ENCODE results near the gene ZPR1. TPM values are rescaled to one million over a fixed set of nuclear protein-coding genes. Genes with fewer than 3 reads are reported as not detected.

The ZPR1 gene
- total RNA-seq, 2 experiments from 2014 or later = 89.9 TPM

DNA sequence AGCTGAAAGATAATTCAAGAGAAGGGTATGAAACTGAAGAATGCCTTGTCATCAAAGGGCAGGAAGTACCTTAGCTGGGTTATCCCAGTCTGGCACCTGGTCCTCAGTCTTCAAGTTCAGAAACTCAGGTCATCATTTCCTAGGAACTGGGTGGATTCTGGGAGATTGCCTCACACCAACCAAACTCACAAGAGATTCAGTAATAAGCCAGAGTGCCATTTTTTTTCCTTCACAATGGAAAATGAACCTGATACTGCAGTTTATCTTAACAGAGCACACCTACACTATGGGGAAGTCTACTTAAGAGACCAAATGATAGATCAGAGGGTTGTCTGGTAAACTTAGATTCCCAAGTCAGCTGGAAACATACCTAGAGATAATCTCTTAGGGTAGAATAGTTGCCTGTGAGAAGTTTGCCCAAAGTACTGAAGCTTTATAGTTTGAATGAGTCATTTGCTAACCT is 11.3 kb downstream of the ZPR1 start:
- no peak for DNase-seq
- no peak overlapping the region for H3K4me3 Mint-ChIP-seq
- H3K4me1 Mint-ChIP-seq (ENCODE audit: low read depth) = peaks cover 62% of the 10 kb centered on the region
- no peak for ATAC-seq
- ChIA-PET CTCF (interaction anchor here (2.3 to 3.6 kb wide), 3 partner anchors 11 to 59 kb away, joined by 9 to 17 read pairs (median 12); partner anchors contain the start of genes APOA5 and ZPR1), POLR2A (interaction anchor here (0.6 to 3.6 kb wide), 5 partner anchors 10 to 76 kb away, joined by 3 to 28 read pairs (median 3); partner anchors contain the start of genes APOA5 and ZPR1)
- TF ChIP-seq, protein P1, sequence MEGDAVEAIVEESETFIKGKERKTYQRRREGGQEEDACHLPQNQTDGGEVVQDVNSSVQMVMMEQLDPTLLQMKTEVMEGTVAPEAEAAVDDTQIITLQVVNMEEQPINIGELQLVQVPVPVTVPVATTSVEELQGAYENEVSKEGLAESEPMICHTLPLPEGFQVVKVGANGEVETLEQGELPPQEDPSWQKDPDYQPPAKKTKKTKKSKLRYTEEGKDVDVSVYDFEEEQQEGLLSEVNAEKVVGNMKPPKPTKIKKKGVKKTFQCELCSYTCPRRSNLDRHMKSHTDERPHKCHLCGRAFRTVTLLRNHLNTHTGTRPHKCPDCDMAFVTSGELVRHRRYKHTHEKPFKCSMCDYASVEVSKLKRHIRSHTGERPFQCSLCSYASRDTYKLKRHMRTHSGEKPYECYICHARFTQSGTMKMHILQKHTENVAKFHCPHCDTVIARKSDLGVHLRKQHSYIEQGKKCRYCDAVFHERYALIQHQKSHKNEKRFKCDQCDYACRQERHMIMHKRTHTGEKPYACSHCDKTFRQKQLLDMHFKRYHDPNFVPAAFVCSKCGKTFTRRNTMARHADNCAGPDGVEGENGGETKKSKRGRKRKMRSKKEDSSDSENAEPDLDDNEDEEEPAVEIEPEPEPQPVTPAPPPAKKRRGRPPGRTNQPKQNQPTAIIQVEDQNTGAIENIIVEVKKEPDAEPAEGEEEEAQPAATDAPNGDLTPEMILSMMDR (IDR thresholded peaks at IDR 0.05) = no peak
- H3K9me3 Mint-ChIP-seq = no peaks in the 10 kb centered on the region
- peaks cover 58% of the 10 kb centered on the region for H3K36me3 Mint-ChIP-seq (ENCODE audit: low read depth)
- intact Hi-C loops (cut with micrococcal nuclease) = loop anchor here (5.0 kb wide), 1 partner anchor 76 kb away; no protein-coding TSS in a partner anchor
- no peaks in the 10 kb centered on the region for H3K27me3 Mint-ChIP-seq
- peak overlapping the region; percentile 65 for H3K27ac Mint-ChIP-seq

DNA sequence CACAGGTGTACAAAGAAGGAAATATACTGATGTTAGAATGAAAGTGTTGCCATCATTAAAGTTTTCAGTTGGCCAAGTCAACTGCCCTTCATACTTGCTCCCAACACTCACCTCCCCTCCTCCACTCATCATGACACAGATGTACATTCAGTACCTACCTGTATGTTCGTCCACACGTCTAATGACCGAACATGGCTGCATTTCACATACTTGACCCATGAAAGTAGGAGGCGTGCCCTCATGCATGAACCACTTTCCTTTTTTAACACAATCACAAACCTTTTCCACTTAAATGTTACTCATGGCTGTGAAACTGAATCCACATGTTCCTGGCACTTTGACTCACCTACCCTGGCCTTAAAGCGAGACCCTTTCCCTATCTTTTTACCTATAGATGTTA is 11.8 kb downstream of the ZPR1 start:
- no peaks in the 10 kb centered on the region for H3K9me3 Mint-ChIP-seq
- intact Hi-C loops (cut with micrococcal nuclease) = loop anchor here (5.0 kb wide), 1 partner anchor 76 kb away; no protein-coding TSS in a partner anchor
- ATAC-seq = no peak
- no peak overlapping the region for H3K4me3 Mint-ChIP-seq
- H3K27me3 Mint-ChIP-seq = no peaks in the 10 kb centered on the region
- ChIA-PET POLR2A (interaction anchor here (0.6 to 3.6 kb wide), 4 partner anchors 11 to 454 kb away, joined by 3 to 28 read pairs (median 4); partner anchors contain the start of genes APOA5 and ZPR1), CTCF (interaction anchor here (2.3 to 3.0 kb wide), 2 partner anchors 11 to 15 kb away, joined by 9 to 17 read pairs; partner anchors contain the start of genes APOA5 and ZPR1)
- peak overlapping the region; percentile 31 for H3K27ac Mint-ChIP-seq
- no peak for DNase-seq
- H3K36me3 Mint-ChIP-seq (ENCODE audit: low read depth) = peaks cover 54% of the 10 kb centered on the region
- TF ChIP-seq, protein P1 (IDR thresholded peaks at IDR 0.05) = no peak
- peaks cover 63% of the 10 kb centered on the region for H3K4me1 Mint-ChIP-seq (ENCODE audit: low read depth)

DNA sequence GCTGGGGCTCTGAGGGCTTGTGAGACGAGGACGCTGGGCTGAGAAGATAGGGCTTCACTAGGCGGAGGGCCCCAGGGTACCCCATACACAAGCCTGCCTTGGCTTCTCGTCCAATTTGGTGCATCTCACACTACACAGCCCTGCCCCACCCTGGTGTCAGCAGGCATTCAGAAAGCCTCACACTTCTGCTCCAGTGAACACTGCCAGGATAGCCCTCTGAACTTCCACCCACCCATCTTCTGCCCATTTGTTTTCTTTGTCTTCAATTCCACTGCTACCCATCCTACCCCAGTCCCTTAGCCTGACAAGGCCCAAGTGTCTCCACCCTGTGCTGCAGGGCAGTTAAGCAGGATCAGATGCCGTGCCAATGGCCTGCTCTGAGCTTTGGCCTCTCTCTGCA is 13.2 kb downstream of the ZPR1 start:
- CTCF ChIA-PET = interaction anchor here (1.0 to 2.6 kb wide), 2 partner anchors 12 to 13 kb away, joined by 3 to 9 read pairs; partner anchors contain the start of gene ZPR1
- intact Hi-C loops (cut with micrococcal nuclease) = loop anchor here (5.0 kb wide), 1 partner anchor 78 kb away; no protein-coding TSS in a partner anchor

DNA sequence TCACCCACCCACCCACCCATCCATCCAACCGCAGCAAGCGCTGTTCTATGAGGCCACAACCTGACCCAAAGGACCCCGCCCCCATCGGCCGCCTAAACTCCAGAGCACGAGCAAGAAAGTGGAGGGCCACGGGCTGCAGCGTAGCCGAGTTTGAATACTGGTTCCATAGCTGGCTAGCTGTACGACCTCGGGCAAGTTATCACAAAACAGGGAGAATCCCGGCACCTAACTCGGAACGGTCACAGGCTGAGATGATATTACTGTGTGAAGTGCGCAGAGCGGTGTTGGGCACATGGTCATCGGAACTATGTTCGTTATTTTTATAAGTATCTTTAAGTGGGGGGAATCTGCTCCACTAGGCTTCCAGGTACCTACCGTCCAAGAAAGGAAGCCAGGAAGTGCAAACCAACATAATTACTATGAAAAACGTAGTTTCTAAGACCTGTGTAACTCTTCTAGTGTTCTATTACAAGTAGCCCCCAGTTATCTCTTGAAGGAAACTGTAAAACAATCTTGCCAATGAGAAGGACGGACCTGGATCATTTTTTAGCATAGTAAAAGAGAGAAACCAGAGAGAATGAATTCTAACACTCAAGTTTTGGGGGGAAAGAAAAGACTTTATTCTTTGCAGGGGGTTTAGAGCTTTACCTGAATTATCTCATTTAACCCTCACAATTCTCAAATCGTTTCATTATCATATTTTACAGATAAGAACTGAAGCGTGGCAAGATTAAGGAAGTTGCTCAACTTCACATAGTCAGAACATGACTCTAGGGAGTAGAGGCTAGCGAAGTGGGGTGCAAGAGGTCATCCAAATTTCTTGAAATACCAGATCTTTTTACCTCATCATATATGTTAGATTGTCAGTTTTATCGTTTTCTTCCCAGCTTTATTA is 14.4 kb downstream of the ZPR1 start:
- peak overlapping the region; percentile 92 for H3K4me3 Mint-ChIP-seq
- ChIA-PET POLR2A (interaction anchor here (1.0 to 4.5 kb wide), 10 partner anchors 8 to 408 kb away, joined by 3 to 44 read pairs (median 4); partner anchors contain the start of genes APOA5, SIK3 and ZPR1), CTCF (interaction anchor here (1.0 to 2.6 kb wide), 9 partner anchors 12 to 326 kb away, joined by 3 to 9 read pairs (median 3); partner anchors contain the start of genes APOA5 and ZPR1)
- H3K9me3 Mint-ChIP-seq = no peaks in the 10 kb centered on the region
- intact Hi-C loops (cut with micrococcal nuclease) = no loop called here
- peaks cover 46% of the 10 kb centered on the region for H3K36me3 Mint-ChIP-seq (ENCODE audit: low read depth)
- peaks cover 55% of the 10 kb centered on the region for H3K4me1 Mint-ChIP-seq (ENCODE audit: low read depth)
- ATAC-seq = no peak
- TF ChIP-seq, protein P1 (IDR thresholded peaks at IDR 0.05) = no peak
- H3K27ac Mint-ChIP-seq = peak overlapping the region; percentile 98
- no peak for DNase-seq
- H3K27me3 Mint-ChIP-seq = no peaks in the 10 kb centered on the region

More for the DNA sequence above, 13.2 kb downstream of the ZPR1 start:
- peaks cover 60% of the 10 kb centered on the region for H3K4me1 Mint-ChIP-seq (ENCODE audit: low read depth)
- H3K27ac Mint-ChIP-seq = no peak overlapping the region
- no peaks in the 10 kb centered on the region for H3K9me3 Mint-ChIP-seq
- POLR2A ChIA-PET = interaction anchor here (1.1 to 4.5 kb wide), 3 partner anchors 13 to 456 kb away, joined by 4 to 44 read pairs (median 4); partner anchors contain the start of genes SIK3 and ZPR1
- H3K36me3 Mint-ChIP-seq (ENCODE audit: low read depth) = peaks cover 50% of the 10 kb centered on the region
- no peak overlapping the region for H3K4me3 Mint-ChIP-seq
- TF ChIP-seq, protein P1 (IDR thresholded peaks at IDR 0.05) = no peak
- H3K27me3 Mint-ChIP-seq = no peaks in the 10 kb centered on the region
- DNase-seq (no peak), ATAC-seq (no peak)
